Urinary bladder (tissue), 4 donors: ENCODE data around the gene PHLDA1. TPM values are rescaled to one million over a fixed set of nuclear protein-coding genes. Genes with fewer than 3 reads are reported as not detected.
A peak's percentile ranks its signal among the peaks of the same experiment; 100 is the strongest.

Experiments
- DNase-seq: peaks from one replicate; pipeline ENCODE4 v3.0.0-alpha.2; 2015; ENCODE audit errors: extremely low spot score
- H3K27ac ChIP-seq: one replicate; pipeline ENCODE4 v1.5.1; 2013; ENCODE audit warnings: low read depth, mild to moderate bottlenecking, moderate library complexity
- H3K36me3 ChIP-seq: one replicate; pipeline ENCODE4 v1.6.1; 2013; ENCODE audit warnings: mild to moderate bottlenecking, moderate library complexity; ENCODE audit not compliant: insufficient read depth
- H3K4me1 ChIP-seq: one replicate; pipeline ENCODE4 v1.6.1; 2013; ENCODE audit warnings: mild to moderate bottlenecking, moderate library complexity; ENCODE audit not compliant: insufficient read depth
- H3K4me3 ChIP-seq: one replicate; pipeline ENCODE4 v1.5.1; 2013; ENCODE audit warnings: low read depth, low read length
- WGBS: extraction: QIAGEN DNeasy Blood & Tissue Kit; methylation state at CpG from one replicate; pipeline ENCODE4 v1.1.7; 2013; 5-methylcytosine and 5-hydroxymethylcytosine counted together
- polyA plus RNA-seq: library from polyadenylated mRNA; stranded (reverse); fragments of 200-250 nt; gene quantifications from one replicate; pipeline ENCODE4 v1.2.3, GENCODE V29; 2013
- total RNA-seq: library from RNA; depleted of rRNA; stranded (reverse); fragments of >200 nt; gene quantifications from one replicate; pipeline ENCODE4 v1.2.3, GENCODE V29; 2014
- donor health status: healthy with polysubstance abuse.
- donor health status: healthy.

PHLDA1 gene
- total and polyA plus RNA-seq, 2 donors: 9.8 to 26.4 TPM

DNA sequence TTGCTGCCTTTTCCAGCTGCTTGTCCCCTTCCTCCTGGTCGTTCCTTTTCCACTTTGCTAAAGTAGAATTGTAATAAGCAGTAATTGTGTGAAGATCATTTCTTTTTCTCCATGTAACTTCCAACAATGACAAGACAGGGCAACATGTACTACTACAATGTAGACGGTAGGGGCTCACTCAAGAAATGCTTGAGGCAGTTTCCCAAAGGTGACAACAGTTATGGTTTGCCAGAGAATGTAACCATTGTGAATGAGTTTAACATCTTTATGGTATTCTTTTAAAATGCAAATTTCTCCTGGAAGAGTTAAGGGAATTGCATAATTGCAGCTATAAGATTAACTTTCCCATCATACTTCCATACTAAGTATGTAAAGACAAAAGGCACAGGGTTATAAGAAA lies 23.8 kb upstream of the PHLDA1 start:
- Histone ChIP-seq H3K27ac (no peak overlapping the region), H3K36me3 (peaks cover 3% of the 10 kb centered on the region), H3K4me1 (no peaks in the 10 kb centered on the region), H3K4me3 (no peak overlapping the region)
- WGBS: 75% methylated on average over 2 of the region's 2 CpGs
- DNase-seq: no peak

- Histone ChIP-seq H3K4me3 (no peak overlapping the region), H3K27ac (no peak overlapping the region), H3K36me3 (peaks cover 3% of the 10 kb centered on the region), H3K4me1 (no peaks in the 10 kb centered on the region)
- 94% methylated on average over 4 of the region's 4 CpGs for WGBS
- no peak for DNase-seq
Observed at GRCh38 chr12:76049575-76050251, 18.1 kb upstream of the PHLDA1 start.

DNA sequence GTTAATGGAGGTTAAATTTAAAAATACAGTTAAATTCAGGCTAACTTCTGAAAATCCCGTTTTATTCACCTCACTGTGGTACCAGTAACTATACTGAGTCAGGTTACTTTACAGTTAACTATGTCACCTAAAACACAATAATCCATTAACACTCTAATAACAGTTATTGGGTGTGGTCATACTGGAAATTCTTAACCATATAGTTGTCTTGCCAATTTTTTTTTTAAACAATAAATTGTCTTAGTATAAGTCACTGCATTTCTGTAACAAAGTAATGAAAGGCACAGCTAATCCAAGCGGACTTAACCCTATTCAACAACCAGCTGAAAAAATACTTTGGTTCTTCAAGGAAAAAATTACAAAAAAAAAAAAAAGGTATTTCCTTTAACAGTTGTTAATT lies 16.2 kb upstream of the PHLDA1 start:
- Histone ChIP-seq H3K27ac (no peak overlapping the region), H3K4me1 (no peaks in the 10 kb centered on the region), H3K4me3 (no peak overlapping the region), H3K36me3 (peaks cover 2% of the 10 kb centered on the region)
- no peak for DNase-seq
- WGBS: 82% methylated on average over 2 of the region's 2 CpGs

DNA sequence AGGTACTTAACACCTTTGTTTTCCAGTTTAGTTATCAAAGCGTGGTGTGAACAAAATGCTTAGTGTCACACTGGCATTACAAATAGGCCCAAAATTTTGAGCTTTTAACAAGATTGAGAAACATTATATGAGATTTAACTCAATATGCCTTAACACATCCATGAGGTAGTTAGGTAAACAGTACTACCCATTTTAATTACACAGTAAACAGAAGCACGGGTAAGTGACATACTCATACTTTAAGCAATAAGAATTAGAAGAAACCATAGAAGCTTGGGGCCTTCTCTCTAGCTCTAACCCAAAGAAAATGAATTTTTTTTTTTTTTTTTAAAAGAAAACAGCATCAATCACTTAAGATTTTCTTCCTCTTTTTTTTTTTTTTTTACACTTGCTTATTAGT lies 15.5 kb upstream of the PHLDA1 start:
- Histone ChIP-seq H3K36me3 (peaks cover 2% of the 10 kb centered on the region), H3K4me3 (no peak overlapping the region), H3K4me1 (no peaks in the 10 kb centered on the region), H3K27ac (no peak overlapping the region)
- WGBS: 86% methylated on average over 2 of the region's 2 CpGs
- no peak for DNase-seq

- no peak overlapping the region for H3K4me3 ChIP-seq
- no peaks in the 10 kb centered on the region for H3K4me1 ChIP-seq
- H3K36me3 ChIP-seq: peaks cover 2% of the 10 kb centered on the region
- no peak overlapping the region for H3K27ac ChIP-seq
- no peak for DNase-seq
- 95% methylated on average over 4 of the region's 4 CpGs for WGBS
Observed at GRCh38 chr12:76043377-76043776, 11.8 kb upstream of the PHLDA1 start.

DNA sequence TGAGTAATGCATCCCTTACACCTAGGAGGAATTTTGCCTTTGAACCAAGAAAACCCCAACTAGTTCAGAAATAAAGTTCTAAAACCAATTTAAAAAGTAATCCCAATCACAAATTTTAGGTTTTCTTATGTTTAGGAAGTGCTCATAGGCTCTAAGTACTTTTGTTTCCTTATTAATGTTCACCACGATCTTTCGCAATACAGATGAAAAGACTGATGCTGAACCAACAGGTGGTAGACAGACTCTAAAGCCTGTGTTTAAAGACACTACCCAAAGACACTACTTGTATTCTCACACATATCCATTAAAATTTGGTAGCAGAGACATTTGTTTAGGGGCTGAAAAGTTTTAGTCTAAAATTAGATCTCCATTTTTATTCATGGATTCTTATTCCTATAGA lies 10.6 kb upstream of the PHLDA1 start:
- 83% methylated on average over 2 of the region's 2 CpGs for WGBS
- DNase-seq: no peak
- no peaks in the 10 kb centered on the region for H3K4me1 ChIP-seq
- H3K36me3 ChIP-seq: peaks cover 2% of the 10 kb centered on the region
- no peak overlapping the region for H3K27ac ChIP-seq
- H3K4me3 ChIP-seq: no peak overlapping the region

GRCh38 chr12:76041406-76041805 lies 9.8 kb upstream of the PHLDA1 start:
- WGBS: 91% methylated on average over 2 of the region's 2 CpGs
- Histone ChIP-seq H3K36me3 (peaks cover 2% of the 10 kb centered on the region), H3K4me1 (no peaks in the 10 kb centered on the region), H3K27ac (no peak overlapping the region), H3K4me3 (no peak overlapping the region)
- no peak for DNase-seq

DNA sequence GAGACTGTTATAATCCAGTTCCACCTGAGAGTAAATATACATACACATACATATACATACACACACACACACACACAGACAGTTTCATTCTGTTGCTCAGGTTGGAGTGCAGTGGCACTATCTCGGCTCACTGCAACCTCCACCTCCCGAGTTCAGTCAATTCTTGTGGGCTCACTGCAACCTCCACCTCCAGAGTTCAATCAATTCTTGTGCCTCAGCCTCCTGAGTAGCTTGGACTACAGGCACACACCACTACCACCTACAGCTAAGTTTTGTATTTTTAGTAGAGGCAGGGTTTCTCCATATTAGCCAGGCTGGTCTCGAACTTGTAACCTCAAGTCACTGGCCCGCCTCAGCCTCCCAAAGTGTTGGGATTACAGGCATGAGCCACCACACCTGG lies 8.9 kb upstream of the PHLDA1 start:
- peaks cover 2% of the 10 kb centered on the region for H3K36me3 ChIP-seq
- DNase-seq: no peak
- no peak overlapping the region for H3K4me3 ChIP-seq
- H3K27ac ChIP-seq: no peak overlapping the region
- H3K4me1 ChIP-seq: no peaks in the 10 kb centered on the region
- 88% methylated on average over 4 of the region's 4 CpGs for WGBS

DNA sequence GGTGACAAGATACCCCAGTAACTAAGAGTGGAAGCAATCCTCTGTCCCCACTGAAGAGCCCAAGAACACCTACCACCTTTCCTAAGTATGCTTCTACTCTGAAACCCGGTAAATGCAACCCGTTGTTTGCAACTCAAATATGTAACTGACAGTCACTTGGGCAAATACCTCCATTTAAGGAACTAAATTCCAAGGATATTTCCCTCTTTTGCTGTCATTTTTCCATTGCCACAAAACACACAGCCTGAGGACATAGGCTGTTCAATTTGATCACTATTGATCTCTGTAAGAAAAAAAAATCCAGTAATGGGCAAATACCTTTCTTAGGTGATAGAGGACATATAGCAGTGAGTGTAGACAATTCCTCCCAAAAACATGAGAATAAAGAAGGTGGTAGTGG lies 6.6 kb upstream of the PHLDA1 start:
- Histone ChIP-seq H3K36me3 (peaks cover 2% of the 10 kb centered on the region), H3K27ac (no peak overlapping the region), H3K4me1 (no peaks in the 10 kb centered on the region), H3K4me3 (no peak overlapping the region)
- WGBS: 52% methylated on average over 2 of the region's 2 CpGs
- no peak for DNase-seq

DNA sequence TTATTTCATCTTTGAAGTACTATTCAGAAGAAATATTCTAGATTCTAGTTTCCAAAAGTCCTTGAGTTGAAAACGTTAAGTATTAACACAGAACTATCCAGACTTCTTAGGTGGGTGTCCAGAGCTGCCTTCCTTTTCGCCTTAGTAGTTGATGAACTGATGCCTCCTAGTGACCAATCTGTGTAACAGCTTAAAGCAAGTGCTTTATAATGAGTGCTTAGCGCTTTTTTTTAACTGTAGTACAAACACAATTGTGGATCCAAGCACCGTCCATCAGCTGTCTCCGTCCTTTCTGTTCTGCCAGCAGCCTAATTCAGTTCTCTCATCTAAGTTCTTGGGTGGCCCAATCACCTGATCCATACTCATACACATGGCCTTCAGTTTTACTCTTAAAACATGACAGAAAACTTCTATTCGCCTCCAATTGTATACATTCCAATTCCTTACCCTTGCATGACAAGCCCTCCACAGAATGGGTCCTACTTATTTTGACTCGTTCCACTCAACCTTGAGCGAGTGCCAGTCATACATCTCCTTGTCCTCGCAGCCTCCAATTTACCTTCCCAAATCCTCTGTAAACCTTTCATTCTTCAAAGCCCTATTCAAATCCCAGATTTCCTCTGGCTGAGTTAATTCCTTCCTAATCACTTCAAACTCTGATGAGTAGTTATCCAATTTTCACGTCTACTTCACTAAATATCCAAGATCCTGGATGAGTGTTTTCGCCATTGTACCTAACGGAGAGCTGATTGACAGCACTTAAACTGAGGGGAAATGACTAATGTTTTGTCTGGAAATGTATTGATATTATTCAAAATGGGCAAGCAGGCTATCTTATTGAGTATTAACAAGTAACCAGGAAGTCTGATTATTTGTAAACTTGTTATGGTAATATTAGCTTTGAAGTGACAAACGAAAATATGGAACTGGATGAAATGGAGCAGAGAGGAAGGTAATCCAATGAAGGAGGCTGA lies 5.8 kb upstream of the PHLDA1 start:
- 31% methylated on average over 13 of the region's 13 CpGs for WGBS
- Histone ChIP-seq H3K4me1 (no peaks in the 10 kb centered on the region), H3K27ac (no peak overlapping the region), H3K4me3 (no peak overlapping the region), H3K36me3 (no peaks in the 10 kb centered on the region)
- DNase-seq: no peak

- no peak overlapping the region for H3K4me3 ChIP-seq
- no peaks in the 10 kb centered on the region for H3K36me3 ChIP-seq
- no peak for DNase-seq
- no peak overlapping the region for H3K27ac ChIP-seq
- H3K4me1 ChIP-seq: no peaks in the 10 kb centered on the region
- 80% methylated on average over 3 of the region's 3 CpGs for WGBS
Observed at GRCh38 chr12:76035045-76035444, 3.5 kb upstream of the PHLDA1 start.

DNA sequence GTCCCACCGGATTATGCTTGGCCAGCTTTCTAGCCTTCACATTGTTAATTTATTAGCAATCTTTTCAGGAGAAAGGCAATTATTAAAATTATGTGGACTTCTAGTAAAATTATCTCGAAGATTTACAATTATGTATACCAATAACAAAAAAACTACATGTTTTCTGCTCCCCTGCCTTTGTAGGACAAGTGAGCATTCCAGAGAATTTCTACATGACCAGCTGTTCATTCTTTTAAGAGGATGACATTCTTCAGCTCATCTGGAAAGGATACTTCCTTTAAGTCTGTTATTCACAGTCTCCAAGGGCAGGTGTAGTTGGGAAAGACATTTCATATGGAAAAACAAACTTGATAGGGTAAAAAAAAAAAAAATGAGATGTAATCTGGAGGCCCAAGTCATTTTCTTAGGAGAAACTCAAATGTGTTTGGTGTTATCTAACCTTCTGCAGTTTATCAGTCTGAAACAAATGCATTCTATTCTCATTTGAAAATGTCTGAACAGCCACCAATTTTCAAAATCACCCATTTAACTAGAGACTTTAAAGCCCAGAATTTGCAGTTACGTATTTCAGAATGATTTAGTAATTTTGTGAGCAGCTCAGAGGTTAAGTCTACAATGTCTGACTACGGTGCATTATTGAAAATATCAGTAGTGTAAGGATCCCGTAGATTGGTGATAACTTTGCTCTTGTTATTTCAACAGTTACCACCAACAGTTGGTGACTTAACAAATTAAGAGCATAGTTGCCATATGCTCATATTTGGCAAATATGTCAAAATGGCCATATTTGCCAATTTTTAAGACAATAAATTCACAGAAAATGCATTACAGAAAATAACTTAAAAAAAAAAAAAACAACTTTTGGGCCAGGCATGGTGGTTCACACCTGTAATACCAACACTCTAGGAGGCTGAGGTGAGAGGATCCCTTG lies 1.8 kb upstream of the PHLDA1 start:
- no peak for DNase-seq
- Histone ChIP-seq H3K4me1 (no peaks in the 10 kb centered on the region), H3K4me3 (peak overlapping the region; percentile 63), H3K27ac (no peak overlapping the region), H3K36me3 (no peaks in the 10 kb centered on the region)
- WGBS: 78% methylated on average over 5 of the region's 5 CpGs
